Mucosa of stomach (tissue), 1 donor: ENCODE measurements around the gene ARRB2.

ENCODE experiments used
- H3K27me3 ChIP-seq: one replicate; pipeline ENCODE4 v1.7.0; 2013; ENCODE audit warnings: mild to moderate bottlenecking, low read length; ENCODE audit not compliant: control insufficient read depth, insufficient read depth
- H3K36me3 ChIP-seq: one replicate; pipeline ENCODE4 v1.7.0; 2013; ENCODE audit warnings: low read length; ENCODE audit not compliant: control insufficient read depth, insufficient read depth
- H3K4me1 ChIP-seq: one replicate; pipeline ENCODE4 v1.7.0; 2013; ENCODE audit warnings: mild to moderate bottlenecking, low read length; ENCODE audit not compliant: control insufficient read depth, insufficient read depth
- H3K4me3 ChIP-seq: one replicate; pipeline ENCODE4 v1.7.0; 2013; ENCODE audit warnings: low read length
- H3K9ac ChIP-seq: one replicate; pipeline ENCODE4 v1.7.0; 2013; ENCODE audit warnings: mild to moderate bottlenecking, low read length, moderate library complexity
- H3K9me3 ChIP-seq: one replicate; pipeline ENCODE4 v1.7.0; 2013; ENCODE audit warnings: mild to moderate bottlenecking, low read length, moderate library complexity; ENCODE audit not compliant: control insufficient read depth
- donor health status: Pancreatic carcinoma.

ARRB2 gene

GRCh38 chr17:4748686-4749085 is 38.3 kb downstream of the ARRB2 start:
- Histone ChIP-seq H3K4me1 (peaks cover 5% of the 10 kb centered on the region), H3K27me3 (peaks cover 19% of the 10 kb centered on the region), H3K4me3 (no peak overlapping the region), H3K9ac (no peak overlapping the region), H3K9me3 (no peaks in the 10 kb centered on the region), H3K36me3 (no peaks in the 10 kb centered on the region)

GRCh38 chr17:4750606-4751005 is 40.2 kb downstream of the ARRB2 start:
- H3K9ac ChIP-seq, result no peak overlapping the region
- H3K36me3 ChIP-seq, result no peaks in the 10 kb centered on the region
- H3K4me3 ChIP-seq, result no peak overlapping the region
- H3K9me3 ChIP-seq, result no peaks in the 10 kb centered on the region
- H3K27me3 ChIP-seq, result peaks cover 9% of the 10 kb centered on the region
- no peaks in the 10 kb centered on the region for H3K4me1 ChIP-seq

GRCh38 chr17:4751932-4752331 is 41.5 kb downstream of the ARRB2 start:
- Histone ChIP-seq H3K27me3 (peaks cover 9% of the 10 kb centered on the region), H3K4me3 (no peak overlapping the region), H3K9me3 (no peaks in the 10 kb centered on the region), H3K36me3 (no peaks in the 10 kb centered on the region), H3K4me1 (no peaks in the 10 kb centered on the region), H3K9ac (no peak overlapping the region)

- no peaks in the 10 kb centered on the region for H3K9me3 ChIP-seq
- H3K36me3 ChIP-seq, result no peaks in the 10 kb centered on the region
- H3K4me1 ChIP-seq, result no peaks in the 10 kb centered on the region
- H3K9ac ChIP-seq, result no peak overlapping the region
- H3K4me3 ChIP-seq, result no peak overlapping the region
- peaks cover 9% of the 10 kb centered on the region for H3K27me3 ChIP-seq
Measured at GRCh38 chr17:4753392-4753791, 43.0 kb downstream of the ARRB2 start.

GRCh38 chr17:4759776-4760236 is 49.4 kb downstream of the ARRB2 start:
- H3K9ac ChIP-seq, result no peak overlapping the region
- H3K4me3 ChIP-seq, result no peak overlapping the region
- no peaks in the 10 kb centered on the region for H3K4me1 ChIP-seq
- H3K36me3 ChIP-seq, result no peaks in the 10 kb centered on the region
- H3K9me3 ChIP-seq, result no peaks in the 10 kb centered on the region
- no peaks in the 10 kb centered on the region for H3K27me3 ChIP-seq

- H3K27me3 ChIP-seq, result no peaks in the 10 kb centered on the region
- H3K4me3 ChIP-seq, result no peak overlapping the region
- no peak overlapping the region for H3K9ac ChIP-seq
- no peaks in the 10 kb centered on the region for H3K36me3 ChIP-seq
- no peaks in the 10 kb centered on the region for H3K9me3 ChIP-seq
- H3K4me1 ChIP-seq, result peaks cover 6% of the 10 kb centered on the region
Measured at GRCh38 chr17:4764595-4764994, 54.2 kb downstream of the ARRB2 start.

- no peaks in the 10 kb centered on the region for H3K9me3 ChIP-seq
- peaks cover 21% of the 10 kb centered on the region for H3K4me1 ChIP-seq
- no peaks in the 10 kb centered on the region for H3K36me3 ChIP-seq
- H3K4me3 ChIP-seq, result no peak overlapping the region
- no peak overlapping the region for H3K9ac ChIP-seq
- no peaks in the 10 kb centered on the region for H3K27me3 ChIP-seq
Measured at GRCh38 chr17:4766201-4766600, 55.8 kb downstream of the ARRB2 start.

GRCh38 chr17:4766723-4767122 is 56.3 kb downstream of the ARRB2 start:
- Histone ChIP-seq H3K4me3 (no peak overlapping the region), H3K36me3 (no peaks in the 10 kb centered on the region), H3K9me3 (no peaks in the 10 kb centered on the region), H3K27me3 (no peaks in the 10 kb centered on the region), H3K4me1 (peaks cover 26% of the 10 kb centered on the region), H3K9ac (no peak overlapping the region)

GRCh38 chr17:4768298-4768697 is 57.9 kb downstream of the ARRB2 start:
- Histone ChIP-seq H3K27me3 (no peaks in the 10 kb centered on the region), H3K9ac (no peak overlapping the region), H3K4me3 (no peak overlapping the region), H3K36me3 (no peaks in the 10 kb centered on the region), H3K4me1 (peaks cover 38% of the 10 kb centered on the region), H3K9me3 (no peaks in the 10 kb centered on the region)

- Histone ChIP-seq H3K36me3 (no peaks in the 10 kb centered on the region), H3K27me3 (no peaks in the 10 kb centered on the region), H3K9ac (no peak overlapping the region), H3K4me3 (no peak overlapping the region), H3K9me3 (no peaks in the 10 kb centered on the region), H3K4me1 (peaks cover 43% of the 10 kb centered on the region)
Measured at GRCh38 chr17:4769628-4770027, 59.2 kb downstream of the ARRB2 start.
